HG03378 (cell line): Measurements from ENCODE around the gene HPSE2.
"Not testable (repeated sequence)": the region's sequence is repeated elsewhere in the genome, so short reads cannot be mapped to it uniquely, and the experiment has no call there.

Experiments
- ATAC-seq: cut with Tn5 transposase; IDR thresholded peaks from one replicate; pipeline ENCODE4 v1.9.1; 2021; ENCODE audit warnings: mild to moderate bottlenecking, moderate library complexity; ENCODE audit not compliant: unreplicated experiment

HPSE2 gene

GRCh38 chr10:99170116-99170675, 65.5 kb downstream of the HPSE2 start:
- no peak for ATAC-seq

- no peak for ATAC-seq
Measured at GRCh38 chr10:99161165-99161564, 74.5 kb downstream of the HPSE2 start.

- no peak for ATAC-seq
Measured at GRCh38 chr10:99143651-99144050, 92.0 kb downstream of the HPSE2 start.

GRCh38 chr10:99143011-99143410, 92.6 kb downstream of the HPSE2 start:
- no peak for ATAC-seq

GRCh38 chr10:99132897-99133296, 102.8 kb downstream of the HPSE2 start:
- not testable (repeated sequence) for ATAC-seq

- no peak for ATAC-seq
Measured at GRCh38 chr10:99125879-99126278, 109.8 kb downstream of the HPSE2 start.

- ATAC-seq, result no peak
Measured at GRCh38 chr10:99124376-99124775, 111.3 kb downstream of the HPSE2 start.

GRCh38 chr10:99123851-99124250, 111.8 kb downstream of the HPSE2 start:
- ATAC-seq, result no peak

GRCh38 chr10:99123336-99123735, 112.3 kb downstream of the HPSE2 start:
- no peak for ATAC-seq

GRCh38 chr10:99119258-99119748, 116.3 kb downstream of the HPSE2 start:
- ATAC-seq, result no peak

- no peak for ATAC-seq
Measured at GRCh38 chr10:99115703-99116102, 119.9 kb downstream of the HPSE2 start.

- ATAC-seq, result no peak
Measured at GRCh38 chr10:99085358-99085757, 150.3 kb downstream of the HPSE2 start.

GRCh38 chr10:99084161-99084560, 151.5 kb downstream of the HPSE2 start:
- no peak for ATAC-seq

- no peak for ATAC-seq
Measured at GRCh38 chr10:99080275-99080945, 155.2 kb downstream of the HPSE2 start.

GRCh38 chr10:99062591-99062990, 173.1 kb downstream of the HPSE2 start:
- ATAC-seq, result no peak

GRCh38 chr10:99058762-99059161, 176.9 kb downstream of the HPSE2 start:
- ATAC-seq, result no peak

GRCh38 chr10:99057936-99058690, 177.5 kb downstream of the HPSE2 start:
- no peak for ATAC-seq

- ATAC-seq, result no peak
Measured at GRCh38 chr10:99045671-99046070, 190.0 kb downstream of the HPSE2 start.

- ATAC-seq, result no peak
Measured at GRCh38 chr10:99042051-99042771, 193.4 kb downstream of the HPSE2 start.

GRCh38 chr10:99041468-99041867, 194.2 kb downstream of the HPSE2 start:
- ATAC-seq, result no peak

- no peak for ATAC-seq
Measured at GRCh38 chr10:99013885-99014284, 221.8 kb downstream of the HPSE2 start.
